AG04450 (cell line): ENCODE measurements around the gene NFYA. TPM values are rescaled to one million over a fixed set of nuclear protein-coding genes. Genes with fewer than 3 reads are reported as not detected.

Source experiments
- CTCF ChIA-PET: fragments of 300-600, 350-600 bp; formaldehyde crosslinking; extraction: SDS; loops from one replicate; lab custom pipeline; 2022; ENCODE audit warnings: antibody characterized with exemption, inconsistent platforms; lab: Charles Lee
- POLR2A ChIA-PET: fragments of 350-600 bp; formaldehyde crosslinking; extraction: SDS; loops from one replicate; lab custom pipeline; 2021; ENCODE audit warnings: antibody characterized with exemption, inconsistent platforms; lab: Yijun Ruan, JAX
- DNase-seq: peaks from one replicate; pipeline ENCODE4 v3.0.0-alpha.2; 2011; ENCODE audit warnings: low read depth, low spot score
- H3K27ac ChIP-seq: one replicate; pipeline ENCODE4 v1.5.1; 2012; ENCODE audit warnings: low read depth, low read length, control low read depth
- H3K27me3 ChIP-seq: one replicate; pipeline ENCODE4 v1.6.0; 2012; ENCODE audit warnings: low read length; ENCODE audit not compliant: control insufficient read depth, insufficient read depth
- H3K4me3 ChIP-seq: 2 replicates; pipeline ENCODE4 v1.5.1; 2011; ENCODE audit warnings: mild to moderate bottlenecking, low read depth, low read length, control low read depth
- H3K9me3 ChIP-seq: 2 replicates; pipeline ENCODE4 v1.5.1; 2012; ENCODE audit warnings: low read length; ENCODE audit not compliant: control insufficient read depth, insufficient read depth
- polyA plus RNA-seq: library from polyadenylated mRNA; depleted of rRNA; stranded (reverse); fragments of >200 nt; gene quantifications from 2 replicates; pipeline ENCODE4 v1.2.3, GENCODE V29; 2011
- TF ChIP-seq, protein P1 (sequence below): IDR thresholded peaks from 2 replicates; pipeline ENCODE4 v1.5.1; 2011; ENCODE audit warnings: low read depth, low read length, control low read depth, inconsistent platforms

NFYA gene
- polyA plus RNA-seq, 1 experiment = 10.1 TPM

DNA sequence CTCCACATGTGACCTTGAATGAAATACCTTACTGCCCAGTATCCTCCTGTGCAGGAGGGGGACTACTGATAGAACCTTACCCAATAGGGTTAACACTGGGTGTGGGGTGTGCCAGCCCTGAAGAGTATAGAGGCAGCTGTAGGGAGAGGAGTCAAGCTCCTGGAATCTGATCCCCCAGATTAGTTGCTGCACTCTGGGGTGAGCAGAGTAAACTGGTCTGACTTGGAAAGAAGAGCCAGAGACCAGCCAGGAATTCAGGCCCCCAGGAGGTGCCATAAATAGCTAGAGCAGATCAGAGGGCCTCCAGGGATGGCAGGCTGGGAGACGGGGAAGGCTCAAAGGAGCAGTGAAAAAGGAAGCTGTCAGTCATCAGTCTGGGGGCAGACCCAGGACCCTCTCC is 23.3 kb upstream of the NFYA start:
- Histone ChIP-seq H3K4me3 (no peak overlapping the region), H3K27ac (no peak overlapping the region), H3K27me3 (peaks cover 9% of the 10 kb centered on the region), H3K9me3 (no peaks in the 10 kb centered on the region)
- POLR2A ChIA-PET = no interaction called here
- DNase-seq = no peak
- CTCF ChIA-PET = interaction anchor here (0.8 to 2.2 kb wide), 4 partner anchors 8 to 21 kb away, joined by 3 to 13 read pairs (median 4); no protein-coding TSS in a partner anchor
- TF ChIP-seq, protein P1, sequence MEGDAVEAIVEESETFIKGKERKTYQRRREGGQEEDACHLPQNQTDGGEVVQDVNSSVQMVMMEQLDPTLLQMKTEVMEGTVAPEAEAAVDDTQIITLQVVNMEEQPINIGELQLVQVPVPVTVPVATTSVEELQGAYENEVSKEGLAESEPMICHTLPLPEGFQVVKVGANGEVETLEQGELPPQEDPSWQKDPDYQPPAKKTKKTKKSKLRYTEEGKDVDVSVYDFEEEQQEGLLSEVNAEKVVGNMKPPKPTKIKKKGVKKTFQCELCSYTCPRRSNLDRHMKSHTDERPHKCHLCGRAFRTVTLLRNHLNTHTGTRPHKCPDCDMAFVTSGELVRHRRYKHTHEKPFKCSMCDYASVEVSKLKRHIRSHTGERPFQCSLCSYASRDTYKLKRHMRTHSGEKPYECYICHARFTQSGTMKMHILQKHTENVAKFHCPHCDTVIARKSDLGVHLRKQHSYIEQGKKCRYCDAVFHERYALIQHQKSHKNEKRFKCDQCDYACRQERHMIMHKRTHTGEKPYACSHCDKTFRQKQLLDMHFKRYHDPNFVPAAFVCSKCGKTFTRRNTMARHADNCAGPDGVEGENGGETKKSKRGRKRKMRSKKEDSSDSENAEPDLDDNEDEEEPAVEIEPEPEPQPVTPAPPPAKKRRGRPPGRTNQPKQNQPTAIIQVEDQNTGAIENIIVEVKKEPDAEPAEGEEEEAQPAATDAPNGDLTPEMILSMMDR = no peak

DNA sequence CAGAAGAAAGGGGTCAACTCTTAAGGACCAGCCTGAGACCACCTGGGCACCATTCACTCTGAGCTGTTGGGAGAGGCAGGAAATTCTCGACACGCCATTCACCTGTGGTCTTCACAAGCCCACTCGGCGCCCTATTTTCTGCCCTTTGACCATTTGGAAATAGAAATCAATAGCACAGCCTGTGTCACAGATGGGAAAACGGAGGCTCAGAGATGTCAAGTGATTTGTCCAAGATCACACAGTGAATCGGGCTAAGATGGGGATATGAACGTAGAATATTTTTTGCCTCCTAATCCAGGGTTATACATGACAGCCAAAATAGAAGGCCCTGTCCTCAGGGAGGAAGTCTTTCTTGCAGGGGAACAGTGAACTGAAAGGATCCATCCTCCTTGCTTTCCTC is 22.8 kb upstream of the NFYA start:
- Histone ChIP-seq H3K9me3 (no peaks in the 10 kb centered on the region), H3K27ac (no peak overlapping the region), H3K27me3 (peaks cover 9% of the 10 kb centered on the region), H3K4me3 (no peak overlapping the region)
- no peak for DNase-seq
- TF ChIP-seq, protein P1 = no peak
- ChIA-PET POLR2A (no interaction called here), CTCF (interaction anchor here (0.8 to 2.2 kb wide), 3 partner anchors 9 to 22 kb away, joined by 3 to 13 read pairs (median 3); no protein-coding TSS in a partner anchor)

DNA sequence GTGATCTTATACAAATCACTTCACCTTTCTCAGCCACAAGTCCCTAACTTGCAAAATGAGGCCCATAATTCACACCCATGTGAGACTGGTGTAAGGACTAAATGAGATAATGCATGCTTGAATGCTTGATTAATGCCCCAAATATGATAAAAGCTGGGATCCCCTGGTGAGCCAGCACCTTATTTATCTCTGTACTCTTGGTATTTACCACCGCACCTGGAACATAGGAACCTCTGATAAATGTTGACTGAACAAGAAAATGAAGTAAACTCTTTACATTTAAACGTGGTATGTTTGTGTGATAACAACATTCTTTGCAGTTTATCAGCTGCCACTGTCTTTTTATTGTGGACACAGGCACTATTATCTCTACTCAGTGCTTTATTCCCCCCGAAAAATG is 22.2 kb upstream of the NFYA start:
- CTCF ChIA-PET = interaction anchor here (1.2 kb wide), 1 partner anchor 9 kb away, joined by 3 read pairs; no protein-coding TSS in a partner anchor

DNA sequence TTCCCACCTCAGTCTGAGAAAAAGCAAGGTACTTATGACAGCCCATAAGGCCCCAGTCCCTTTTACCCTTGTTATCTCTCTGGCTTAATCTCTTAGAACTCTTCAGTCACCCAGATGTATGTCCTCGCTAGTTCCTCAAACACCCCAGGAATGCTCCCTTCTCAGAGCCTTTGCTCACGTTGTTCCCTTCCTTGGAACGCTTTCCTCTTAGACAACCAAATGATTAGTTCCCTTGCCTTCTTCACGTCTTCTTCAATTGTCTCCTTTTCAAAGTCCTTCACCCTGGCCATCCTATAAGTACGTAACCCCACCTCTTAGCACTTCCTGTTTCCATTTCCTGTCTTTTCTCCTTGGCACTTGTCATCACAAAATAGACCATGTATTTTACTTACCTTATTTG is 20.9 kb upstream of the NFYA start:
- no peak overlapping the region for H3K27ac ChIP-seq
- POLR2A ChIA-PET = no interaction called here
- DNase-seq = no peak
- H3K27me3 ChIP-seq = peaks cover 4% of the 10 kb centered on the region
- H3K4me3 ChIP-seq = no peak overlapping the region
- TF ChIP-seq, protein P1 = no peak
- CTCF ChIA-PET = no interaction called here
- no peaks in the 10 kb centered on the region for H3K9me3 ChIP-seq

More for the DNA sequence above, 22.2 kb upstream of the NFYA start:
- POLR2A ChIA-PET = no interaction called here
- peaks cover 11% of the 10 kb centered on the region for H3K27me3 ChIP-seq
- TF ChIP-seq, protein P1 = no peak
- no peaks in the 10 kb centered on the region for H3K9me3 ChIP-seq
- DNase-seq = no peak
- H3K27ac ChIP-seq = no peak overlapping the region
- no peak overlapping the region for H3K4me3 ChIP-seq

DNA sequence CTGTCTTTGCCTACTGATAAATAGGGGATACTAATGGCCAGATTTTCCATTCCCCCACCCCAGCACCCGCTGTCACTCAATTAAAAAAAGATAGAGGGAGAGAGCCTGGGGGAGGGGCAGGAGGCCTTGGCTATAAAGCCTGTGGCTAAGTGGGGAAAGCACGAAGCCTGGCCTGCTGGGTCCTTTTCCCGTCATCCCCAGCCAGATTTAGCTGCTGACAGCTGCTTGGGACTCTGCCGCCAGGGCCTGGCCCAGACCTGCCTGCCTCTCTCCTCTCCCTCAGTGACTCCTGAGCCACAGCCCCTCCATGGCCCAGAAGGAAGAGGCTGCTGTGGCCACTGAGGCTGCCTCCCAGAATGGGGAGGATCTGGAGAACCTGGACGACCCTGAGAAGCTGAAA is 19.7 kb upstream of the NFYA start, which contains the start of gene APOBEC2:
Gene APOBEC2 (plus strand): TSS at position 162 of the 400 bp plus-strand sequence. CDS start 146 bp downstream, at position 308.
- ChIA-PET POLR2A (no interaction called here), CTCF (interaction anchor here (1.0 to 1.3 kb wide), 2 partner anchors 14 to 15 kb away, joined by 3 to 5 read pairs; partner anchors contain the start of gene UNC5CL)
- H3K27me3 ChIP-seq = peaks cover 4% of the 10 kb centered on the region
- H3K9me3 ChIP-seq = no peaks in the 10 kb centered on the region
- H3K27ac ChIP-seq = no peak within 1 kb of the TSS
- H3K4me3 ChIP-seq = no peak within 1 kb of the TSS
- TF ChIP-seq, protein P1 = no peak
- DNase-seq = no peak
